Sigmoid colon (tissue), 7 donors: ENCODE data around the gene SYT8. TPM values are rescaled to one million over a fixed set of nuclear protein-coding genes. Genes with fewer than 3 reads are reported as not detected.

Source experiments
- polyA plus RNA-seq, 3 donors: library from polyadenylated mRNA; stranded (reverse); fragments of 200-250 nt; gene quantifications; one replicate each; pipeline ENCODE4 v1.2.3, GENCODE V29; 2013
- small RNA-seq, 3 donors: library from RNA; depleted of rRNA; stranded (forward); fragments of <200 nt; gene quantifications; one replicate each; pipeline ENCODE3, GENCODE V24; 2016
- total RNA-seq, 4 donors: library from RNA; depleted of rRNA; stranded (reverse); fragments of >200 nt; gene quantifications; one replicate each; pipeline ENCODE4 v1.1.0, GENCODE V29; 2016
- donor health status: healthy with polysubstance abuse.
- donor health status: Bipolar disorder and iron deficiency.
- donor health status: healthy.

The SYT8 gene
- total and polyA plus RNA-seq, 7 donors = 1.8 to 5.4 TPM; not detected in 5

Small RNAs within 50 kb of the gene (small RNA-seq; reads per million reads assigned to genes)
- gene AC051649.1 = 0 reads per million in 3 donors
- 0 reads per million in 3 donors for gene MIR4298

Other genes with a start within 250 kb of the SYT8 start
- gene KRTAP5-1, start 249.7 kb upstream of the SYT8 start, total RNA-seq = not detected
- not detected for gene KRTAP5-1, start 249.7 kb upstream of the SYT8 start, polyA plus RNA-seq
- not detected for gene KRTAP5-2, start 236.7 kb upstream of the SYT8 start, total RNA-seq
- under 1 TPM in 1 of 3 donors, not detected in 2; 0.29 TPM for gene KRTAP5-2, start 236.7 kb upstream of the SYT8 start, polyA plus RNA-seq
- gene KRTAP5-3, start 226.5 kb upstream of the SYT8 start, total RNA-seq = not detected
- gene KRTAP5-3, start 226.5 kb upstream of the SYT8 start, polyA plus RNA-seq = not detected
- gene KRTAP5-4, start 212.9 kb upstream of the SYT8 start, total RNA-seq = not detected
- not detected for gene KRTAP5-4, start 212.9 kb upstream of the SYT8 start, polyA plus RNA-seq
- gene KRTAP5-5, start 205.2 kb upstream of the SYT8 start, total RNA-seq = not detected
- under 1 TPM in 2 of 3 donors, not detected in 1; 0.28 to 0.92 TPM for gene KRTAP5-5, start 205.2 kb upstream of the SYT8 start, polyA plus RNA-seq
- not detected for gene KRTAP5-6, start 137.8 kb upstream of the SYT8 start, total RNA-seq
- not detected for gene KRTAP5-6, start 137.8 kb upstream of the SYT8 start, polyA plus RNA-seq
- gene IFITM10, start 84.4 kb upstream of the SYT8 start, total RNA-seq = 1 to 10 TPM in 1 of 4 donors, under 1 TPM in 3; 0.36 to 1.4 (median 0.61) TPM
- gene IFITM10, start 84.4 kb upstream of the SYT8 start, polyA plus RNA-seq = under 1 TPM in 1 of 3 donors, not detected in 2; 0.60 TPM
- gene CTSD, start 71.1 kb upstream of the SYT8 start, total RNA-seq = 100 to 1,000 TPM; 173 to 222 (median 209) TPM
- 1,000 to 10,000 TPM in 1 of 3 donors, 100 to 1,000 TPM in 2; 251 to 1,586 (median 853) TPM for gene CTSD, start 71.1 kb upstream of the SYT8 start, polyA plus RNA-seq
- not detected for gene TNNI2, start 4.0 kb downstream of the SYT8 start, total RNA-seq
- 1 to 10 TPM in 2 of 3 donors, not detected in 1; 1.7 to 2.4 TPM for gene TNNI2, start 4.0 kb downstream of the SYT8 start, polyA plus RNA-seq
- gene LSP1, start 18.1 kb downstream of the SYT8 start, total RNA-seq = 10 to 100 TPM in 2 of 4 donors, 1 to 10 TPM in 2; 8.7 to 32.7 (median 12.4) TPM
- 10 to 100 TPM; 46.0 to 80.2 (median 55.9) TPM for gene LSP1, start 18.1 kb downstream of the SYT8 start, polyA plus RNA-seq
- gene PRR33, start 56.9 kb downstream of the SYT8 start, total RNA-seq = not detected
- under 1 TPM in 1 of 3 donors, not detected in 2; 0.13 TPM for gene PRR33, start 56.9 kb downstream of the SYT8 start, polyA plus RNA-seq
- 10 to 100 TPM in 1 of 4 donors, 1 to 10 TPM in 2, not detected in 1; 4.3 to 17.2 (median 4.4) TPM for gene TNNT3, start 84.7 kb downstream of the SYT8 start, total RNA-seq
- gene TNNT3, start 84.7 kb downstream of the SYT8 start, polyA plus RNA-seq = 1 to 10 TPM; 1.2 to 8.4 (median 2.3) TPM
- 100 to 1,000 TPM in 1 of 4 donors, 10 to 100 TPM in 3; 61.2 to 132 (median 73.3) TPM for gene MRPL23, start 112.3 kb downstream of the SYT8 start, total RNA-seq
- 100 to 1,000 TPM in 2 of 3 donors, 10 to 100 TPM in 1; 63.3 to 189 (median 132) TPM for gene MRPL23, start 112.3 kb downstream of the SYT8 start, polyA plus RNA-seq
- gene H19, start 162.9 kb downstream of the SYT8 start, total RNA-seq = 100 to 1,000 TPM in 2 of 4 donors, 10 to 100 TPM in 2; 67.6 to 349 (median 142) TPM
- 10 to 100 TPM in 2 of 3 donors, 1 to 10 TPM in 1; 9.9 to 59.4 (median 38.4) TPM for gene H19, start 162.9 kb downstream of the SYT8 start, polyA plus RNA-seq